Right lobe of liver (tissue), 6 donors: Measurements from ENCODE around the gene GPALPP1. TPM values are rescaled to one million over a fixed set of nuclear protein-coding genes. Genes with fewer than 3 reads are reported as not detected.
A peak's percentile ranks its signal among the peaks of the same experiment; 100 is the strongest.

Source experiments
- ATAC-seq, 4 donors: fragments of 200-7000 bp; cut with Tn5 transposase; one replicate each; pipeline ENCODE4 v1.9.1; 2020; ENCODE audit warnings: mild to moderate bottlenecking in 4 of 4, moderate library complexity in 4 of 4
- DNase-seq, 3 donors: peaks; one replicate each; pipeline ENCODE4 v3.0.0-alpha.2; 2020
- H3K27ac ChIP-seq, 3 donors: fragments of 200-600 bp; one replicate each; pipeline ENCODE4 v1.8.0; 2022
- H3K27me3 ChIP-seq, 2 donors: fragments of 200-600 bp; one replicate each; pipeline ENCODE4 v1.8.0; 2022
- H3K36me3 ChIP-seq, 4 donors: fragments of 200-600 bp; sonication (generic) in 1 of 4; one replicate each; pipeline versions ENCODE4 v1.5.1 to v1.8.0; 2017 to 2022; ENCODE audit warnings: control low read depth in 1 of 4
- H3K4me1 ChIP-seq, 4 donors: fragments of 200-600 bp; sonication (generic) in 1 of 4; one replicate each; pipeline versions ENCODE4 v1.5.1 to v1.8.0; 2017 to 2022; ENCODE audit warnings: control low read depth in 1 of 4
- H3K4me3 ChIP-seq, 3 donors: fragments of 200-600 bp; one replicate each; pipeline ENCODE4 v1.8.0; 2022
- H3K9me3 ChIP-seq, 4 donors: fragments of 200-600 bp; sonication (generic) in 1 of 4; one replicate each; pipeline versions ENCODE4 v1.5.1 to v1.8.0; 2017 to 2022; ENCODE audit warnings: control low read depth in 1 of 4
- CTCF ChIP-seq, 4 donors: fragments of 200-600 bp in 3 of 4; fragments of 450-650 bp in 1 of 4; IDR thresholded peaks; one replicate each; pipeline versions ENCODE4 v1.5.1 to v1.8.0; 2016 to 2022; ENCODE audit warnings: antibody characterized with exemption in 4 of 4, mild to moderate bottlenecking in 2 of 4
- POLR2A ChIP-seq: fragments of 450-650 bp; IDR thresholded peaks from one replicate; pipeline ENCODE4 v1.6.1; 2017; ENCODE audit warnings: antibody characterized with exemption, mild to moderate bottlenecking
- WGBS: methylation state at CpG from one replicate; pipeline ENCODE4 v1.1.6; 2018; ENCODE audit warnings: low coverage, low lambda C conversion rate; ENCODE audit not compliant: insufficient coverage; ENCODE audit errors: missing lambda C conversion rate; 5-methylcytosine and 5-hydroxymethylcytosine counted together
- intact Hi-C, 2 donors: fragments of 100-400 bp; cut with DNase I; formaldehyde crosslinking; loops; one replicate each; pipeline versions ENCODE4 v1.11.2 to v1.14.1; 2022
- total RNA-seq, 6 experiments: library from RNA; depleted of rRNA in 2 of 6; stranded (reverse); fragments of >200 nt in 2 of 6; fragmentation: NEBNext Ultra II Directional in 3 of 6; extraction: Animal tissue kit (Norgen Biotek cat#: 25700) in 3 of 6; gene quantifications; one replicate each; pipeline versions ENCODE4 v1.1.0 to v1.2.4, GENCODE V29; 2016 to 2023
- donor health status: DM: no; HTN: yes; CAD: no.
- donor health status: DM: no; HTN: no; CAD: no.
- donor health status: DM: no; HTN: no; CAD: no.
- donor health status: DM: no; HTN: yes; CAD: no.
- donor health status: DM: no; HTN: yes; CAD: no.

Gene GPALPP1
- total RNA-seq, 6 experiments from 2014 or later, result 6.8 to 10.0 (median 8.4) TPM

- 87% methylated on average over 3 of the region's 3 CpGs for WGBS
- no peaks in the 10 kb centered on the region for H3K27me3 ChIP-seq
- no peak for ATAC-seq
- H3K27ac ChIP-seq, result no peak overlapping the region
- no peak overlapping the region for H3K4me3 ChIP-seq
- no peak for TF ChIP-seq POLR2A
- no peak for TF ChIP-seq CTCF (IDR thresholded peaks at IDR 0.05)
- no peaks in the 10 kb centered on the region for H3K9me3 ChIP-seq
- intact Hi-C loops, result no loop called here
- no peaks in the 10 kb centered on the region for H3K4me1 ChIP-seq
- H3K36me3 ChIP-seq, result no peaks in the 10 kb centered on the region
- DNase-seq, result no peak
Observed at GRCh38 chr13:44955406-44955805, 33.9 kb upstream of the GPALPP1 start.

GRCh38 chr13:44961997-44962396, 27.3 kb upstream of the GPALPP1 start:
- Histone ChIP-seq H3K4me3 (no peak overlapping the region), H3K4me1 (no peaks in the 10 kb centered on the region), H3K36me3 (peaks cover 0 to 18% (median 0%) of the 10 kb centered on the region in 4 donors), H3K9me3 (peaks cover 0 to 7% (median 0%) of the 10 kb centered on the region in 4 donors), H3K27ac (no peak overlapping the region), H3K27me3 (no peaks in the 10 kb centered on the region)
- intact Hi-C loops, result no loop called here
- 83% methylated on average over 2 of the region's 2 CpGs for WGBS
- DNase-seq (no peak), ATAC-seq (no peak)
- TF ChIP-seq POLR2A, result no peak

- no peak overlapping the region for H3K27ac ChIP-seq
- ATAC-seq, result peak in 1 of 4 donors; percentile 17
- TF ChIP-seq CTCF (IDR thresholded peaks at IDR 0.05), result peak in 1 of 4 donors; percentile 8
- TF ChIP-seq POLR2A, result no peak
- no peaks in the 10 kb centered on the region for H3K27me3 ChIP-seq
- no peaks in the 10 kb centered on the region for H3K9me3 ChIP-seq
- H3K4me1 ChIP-seq, result no peaks in the 10 kb centered on the region
- DNase-seq, result no peak
- intact Hi-C loops, result no loop called here
- H3K36me3 ChIP-seq, result peaks cover 0 to 23% (median 0%) of the 10 kb centered on the region in 4 donors
- 42% methylated on average over 3 of the region's 3 CpGs for WGBS
- no peak overlapping the region for H3K4me3 ChIP-seq
Observed at GRCh38 chr13:44967704-44968433, 21.5 kb upstream of the GPALPP1 start.

- ATAC-seq, result no peak
- Histone ChIP-seq H3K27me3 (no peaks in the 10 kb centered on the region), H3K36me3 (peaks cover 0 to 23% (median 0%) of the 10 kb centered on the region in 4 donors), H3K9me3 (no peaks in the 10 kb centered on the region), H3K4me1 (no peaks in the 10 kb centered on the region), H3K4me3 (no peak overlapping the region), H3K27ac (no peak overlapping the region)
- intact Hi-C loops, result no loop called here
- no peak for DNase-seq
- 85% methylated on average over 3 of the region's 3 CpGs for WGBS
- TF ChIP-seq CTCF (IDR thresholded peaks at IDR 0.05), result no peak
Observed at GRCh38 chr13:44968434-44968815, 20.9 kb upstream of the GPALPP1 start.
